Measurements from ENCODE around the gene GALNT2. TPM values are rescaled to one million over a fixed set of nuclear protein-coding genes. Genes with fewer than 3 reads are reported as not detected.

The GALNT2 gene
- total and polyA plus RNA-seq, 2 experiments from 2014 or later, result 17.8 to 48.3 TPM

DNA sequence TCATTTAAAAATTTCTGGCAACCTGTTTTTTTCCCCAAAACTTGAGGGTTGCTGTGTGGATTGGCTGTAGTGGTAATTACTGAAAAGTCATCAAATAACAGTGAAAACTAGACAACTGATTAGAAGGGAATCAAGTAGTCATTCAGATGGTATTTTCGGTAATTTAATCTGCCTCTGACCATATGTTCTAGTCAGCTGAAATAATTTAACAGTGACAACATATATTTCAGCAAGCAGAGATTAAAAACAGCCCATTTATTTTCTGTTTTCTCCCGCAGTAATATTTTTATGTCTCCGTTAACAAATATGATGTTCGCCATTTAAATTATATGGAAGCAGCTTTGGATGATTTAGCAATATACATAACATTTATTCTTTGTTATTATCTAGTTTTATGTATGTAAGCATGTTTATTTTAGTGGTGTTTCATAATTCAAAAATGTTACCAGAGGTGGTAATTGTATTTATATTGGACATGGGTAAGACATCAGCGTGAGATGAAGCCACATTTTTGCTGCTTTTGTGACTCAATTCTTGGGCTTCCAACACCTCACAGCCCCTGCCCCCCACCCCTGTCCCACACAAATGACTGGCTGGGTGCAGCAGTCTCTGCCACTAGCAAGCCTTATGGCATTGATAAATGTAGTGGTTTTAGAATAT lies 104.4 kb downstream of the GALNT2 start:
- Histone ChIP-seq H3F3A (replicated peaks; ENCODE audit: low read depth) (no peaks in the 10 kb centered on the region), H3K9me2 (ENCODE audit: insufficient read depth) (no peaks in the 10 kb centered on the region), H3K27ac (ENCODE audit: low read depth) (no peak overlapping the region), H3K4me3 (no peak overlapping the region), H3K4me1 (ENCODE audit: insufficient read depth) (peaks cover 23% of the 10 kb centered on the region), H4K20me1 (replicated peaks; ENCODE audit: insufficient read depth) (no peaks in the 10 kb centered on the region), H3K36me3 (ENCODE audit: insufficient read depth) (no peaks in the 10 kb centered on the region), H2AFZ (no peak overlapping the region), H3K27me3 (ENCODE audit: insufficient read depth) (no peaks in the 10 kb centered on the region), H3K4me2 (no peak overlapping the region), H3K79me2 (replicated peaks; ENCODE audit: insufficient read depth) (peaks cover 32% of the 10 kb centered on the region)
- TF ChIP-seq ZNF462 (CRISPR knock-in tag; IDR thresholded peaks at IDR 0.05), result no peak
- TF ChIP-seq, protein P1, sequence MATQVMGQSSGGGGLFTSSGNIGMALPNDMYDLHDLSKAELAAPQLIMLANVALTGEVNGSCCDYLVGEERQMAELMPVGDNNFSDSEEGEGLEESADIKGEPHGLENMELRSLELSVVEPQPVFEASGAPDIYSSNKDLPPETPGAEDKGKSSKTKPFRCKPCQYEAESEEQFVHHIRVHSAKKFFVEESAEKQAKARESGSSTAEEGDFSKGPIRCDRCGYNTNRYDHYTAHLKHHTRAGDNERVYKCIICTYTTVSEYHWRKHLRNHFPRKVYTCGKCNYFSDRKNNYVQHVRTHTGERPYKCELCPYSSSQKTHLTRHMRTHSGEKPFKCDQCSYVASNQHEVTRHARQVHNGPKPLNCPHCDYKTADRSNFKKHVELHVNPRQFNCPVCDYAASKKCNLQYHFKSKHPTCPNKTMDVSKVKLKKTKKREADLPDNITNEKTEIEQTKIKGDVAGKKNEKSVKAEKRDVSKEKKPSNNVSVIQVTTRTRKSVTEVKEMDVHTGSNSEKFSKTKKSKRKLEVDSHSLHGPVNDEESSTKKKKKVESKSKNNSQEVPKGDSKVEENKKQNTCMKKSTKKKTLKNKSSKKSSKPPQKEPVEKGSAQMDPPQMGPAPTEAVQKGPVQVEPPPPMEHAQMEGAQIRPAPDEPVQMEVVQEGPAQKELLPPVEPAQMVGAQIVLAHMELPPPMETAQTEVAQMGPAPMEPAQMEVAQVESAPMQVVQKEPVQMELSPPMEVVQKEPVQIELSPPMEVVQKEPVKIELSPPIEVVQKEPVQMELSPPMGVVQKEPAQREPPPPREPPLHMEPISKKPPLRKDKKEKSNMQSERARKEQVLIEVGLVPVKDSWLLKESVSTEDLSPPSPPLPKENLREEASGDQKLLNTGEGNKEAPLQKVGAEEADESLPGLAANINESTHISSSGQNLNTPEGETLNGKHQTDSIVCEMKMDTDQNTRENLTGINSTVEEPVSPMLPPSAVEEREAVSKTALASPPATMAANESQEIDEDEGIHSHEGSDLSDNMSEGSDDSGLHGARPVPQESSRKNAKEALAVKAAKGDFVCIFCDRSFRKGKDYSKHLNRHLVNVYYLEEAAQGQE (IDR thresholded peaks at IDR 0.05; ENCODE audit: unreplicated experiment), result no peak
- no peak for TF ChIP-seq STAT1 (IDR thresholded peaks at IDR 0.05; ENCODE audit: unreplicated experiment)
- TF ChIP-seq NANOG (IDR thresholded peaks at IDR 0.05; ENCODE audit: borderline replicate concordance), result no peak
- TF ChIP-seq POLR2AphosphoS5 (IDR thresholded peaks at IDR 0.05; ENCODE audit: low read depth), result no peak
- no peak for TF ChIP-seq ZNF114 (CRISPR knock-in tag; IDR thresholded peaks at IDR 0.05)
- no peak for TF ChIP-seq CREB1 (CRISPR knock-in tag; IDR thresholded peaks at IDR 0.05; ENCODE audit: low read depth)
- TF ChIP-seq, protein P2, sequence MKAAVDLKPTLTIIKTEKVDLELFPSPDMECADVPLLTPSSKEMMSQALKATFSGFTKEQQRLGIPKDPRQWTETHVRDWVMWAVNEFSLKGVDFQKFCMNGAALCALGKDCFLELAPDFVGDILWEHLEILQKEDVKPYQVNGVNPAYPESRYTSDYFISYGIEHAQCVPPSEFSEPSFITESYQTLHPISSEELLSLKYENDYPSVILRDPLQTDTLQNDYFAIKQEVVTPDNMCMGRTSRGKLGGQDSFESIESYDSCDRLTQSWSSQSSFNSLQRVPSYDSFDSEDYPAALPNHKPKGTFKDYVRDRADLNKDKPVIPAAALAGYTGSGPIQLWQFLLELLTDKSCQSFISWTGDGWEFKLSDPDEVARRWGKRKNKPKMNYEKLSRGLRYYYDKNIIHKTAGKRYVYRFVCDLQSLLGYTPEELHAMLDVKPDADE (IDR thresholded peaks at IDR 0.05), result no peak
- Mint-ChIP-seq H3K4me1 (peaks cover 57% of the 10 kb centered on the region), H3K4me3 (no peak overlapping the region), H3K27me3 (ENCODE audit: insufficient read depth, low read depth, poor library complexity) (peaks cover 2% of the 10 kb centered on the region), H3K36me3 (ENCODE audit: low read depth) (peaks cover 6% of the 10 kb centered on the region; the same call in 2 of the 3 replicates), H3K27ac (no peak overlapping the region), H3K9me3 (peaks cover 8% of the 10 kb centered on the region; the same call in 2 of the 3 replicates)
- DNase-seq (ENCODE audit: low spot score) (no peak), ATAC-seq (no peak)

Data from GM23338 (cell line).